Gastroesophageal sphincter (tissue), 4 donors: ENCODE data around the gene APCDD1L. TPM values are rescaled to one million over a fixed set of nuclear protein-coding genes. Genes with fewer than 3 reads are reported as not detected.
A peak's percentile ranks its signal among the peaks of the same experiment; 100 is the strongest.

Experiments used
- ATAC-seq: fragments of 150-250 bp; one replicate; pipeline ENCODE4 v1.9.1; 2016; ENCODE audit warnings: mild to moderate bottlenecking, moderate library complexity
- H3K27ac ChIP-seq, 4 donors: fragments of 200-600 bp; sonication (generic) in 3 of 4; 1 replicate in 3 of 4; 2 replicates in 1 of 4; pipeline ENCODE4 v1.5.1; 2016 to 2019
- H3K27me3 ChIP-seq: fragments of 200-600 bp; sonication (generic); one replicate; pipeline ENCODE4 v1.5.1; 2019
- H3K36me3 ChIP-seq, 2 donors: fragments of 200-600 bp; sonication (generic); one replicate each; pipeline ENCODE4 v1.5.1; 2019; ENCODE audit warnings: control low read depth in 1 of 2
- H3K4me1 ChIP-seq, 3 donors: fragments of 200-600 bp; sonication (generic); 1 replicate in 2 of 3; 2 replicates in 1 of 3; pipeline ENCODE4 v1.5.1; 2016 to 2019; ENCODE audit warnings: control low read depth in 2 of 3
- H3K4me3 ChIP-seq, 2 donors: fragments of 200-600 bp; sonication (generic); one replicate each; pipeline ENCODE4 v1.5.1; 2019; ENCODE audit warnings: mild to moderate bottlenecking in 1 of 2, moderate library complexity in 1 of 2
- H3K9me3 ChIP-seq, 3 donors: fragments of 200-600 bp; sonication (generic); one replicate each; pipeline ENCODE4 v1.5.1; 2017 to 2019; ENCODE audit warnings: control low read depth in 2 of 3
- EP300 ChIP-seq: sonication (generic); formaldehyde crosslinking; IDR thresholded peaks from one replicate; pipeline ENCODE4 v1.6.1; 2017; ENCODE audit warnings: antibody characterized with exemption, mild to moderate bottlenecking
- POLR2A ChIP-seq, 2 donors: fragments of 450-650 bp; IDR thresholded peaks; one replicate each; pipeline ENCODE4 v1.6.1; 2017; ENCODE audit warnings: antibody characterized with exemption in 2 of 2, mild to moderate bottlenecking in 2 of 2, moderate library complexity in 1 of 2
- POLR2AphosphoS5 ChIP-seq: sonication (generic); formaldehyde crosslinking; IDR thresholded peaks from one replicate; pipeline ENCODE4 v1.6.1; 2017; ENCODE audit warnings: antibody characterized with exemption
- WGBS, 2 donors: methylation state at CpG; one replicate each; pipeline ENCODE4 v1.1.5; 2018; ENCODE audit warnings: low coverage in 1 of 2; 5-methylcytosine and 5-hydroxymethylcytosine counted together
- total RNA-seq, 4 donors: library from RNA; depleted of rRNA; stranded (reverse); fragments of >200 nt; gene quantifications; one replicate each; pipeline ENCODE4 v1.1.0, GENCODE V29; 2016
- TF ChIP-seq, protein P1 (sequence below), 4 experiments: fragments of 200-600 bp in 2 of 4; fragments of 450-650 bp in 2 of 4; sonication (generic) in 1 of 4; IDR thresholded peaks; one replicate each; pipeline ENCODE4 v1.5.1; 2017 to 2019; ENCODE audit warnings: antibody characterized with exemption in 4 of 4, mild to moderate bottlenecking in 2 of 4, moderate library complexity in 2 of 4

APCDD1L gene
- total RNA-seq, 4 donors from 2014 or later, result 0.40 to 1.1 (median 0.88) TPM

DNA sequence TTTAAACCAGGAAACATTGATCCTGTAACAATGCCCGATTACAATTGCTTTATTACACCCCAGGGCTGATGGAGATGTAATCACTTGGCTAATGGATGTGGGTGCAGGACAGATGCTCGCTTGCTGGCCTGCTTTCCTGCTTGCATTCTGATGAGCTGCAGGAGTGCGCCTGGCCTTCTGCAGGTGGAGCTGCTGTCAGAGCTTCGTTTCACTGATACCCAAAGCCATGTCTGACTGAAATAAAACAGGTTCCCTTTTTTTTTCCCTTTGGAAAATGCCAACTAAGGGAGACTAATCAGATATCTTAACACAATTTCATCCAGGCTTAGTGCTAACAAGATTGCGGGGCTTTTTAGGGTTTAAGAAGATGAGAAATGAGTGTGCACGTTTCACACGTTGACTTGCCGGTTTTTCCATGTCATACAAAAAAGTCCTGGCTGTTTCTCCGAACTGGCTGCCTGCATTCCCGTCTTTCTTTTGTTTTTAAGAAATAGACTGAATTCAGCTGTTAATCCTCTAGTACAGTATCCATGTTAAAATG lies 65.4 kb downstream of the APCDD1L start:
- no peak for ATAC-seq
- H3K36me3 ChIP-seq, result peaks cover 0 to 47% of the 10 kb centered on the region in 2 donors
- no peak overlapping the region for H3K27ac ChIP-seq
- no peak for TF ChIP-seq POLR2A (IDR thresholded peaks at IDR 0.05)
- TF ChIP-seq POLR2AphosphoS5, result no peak
- TF ChIP-seq, protein P1, sequence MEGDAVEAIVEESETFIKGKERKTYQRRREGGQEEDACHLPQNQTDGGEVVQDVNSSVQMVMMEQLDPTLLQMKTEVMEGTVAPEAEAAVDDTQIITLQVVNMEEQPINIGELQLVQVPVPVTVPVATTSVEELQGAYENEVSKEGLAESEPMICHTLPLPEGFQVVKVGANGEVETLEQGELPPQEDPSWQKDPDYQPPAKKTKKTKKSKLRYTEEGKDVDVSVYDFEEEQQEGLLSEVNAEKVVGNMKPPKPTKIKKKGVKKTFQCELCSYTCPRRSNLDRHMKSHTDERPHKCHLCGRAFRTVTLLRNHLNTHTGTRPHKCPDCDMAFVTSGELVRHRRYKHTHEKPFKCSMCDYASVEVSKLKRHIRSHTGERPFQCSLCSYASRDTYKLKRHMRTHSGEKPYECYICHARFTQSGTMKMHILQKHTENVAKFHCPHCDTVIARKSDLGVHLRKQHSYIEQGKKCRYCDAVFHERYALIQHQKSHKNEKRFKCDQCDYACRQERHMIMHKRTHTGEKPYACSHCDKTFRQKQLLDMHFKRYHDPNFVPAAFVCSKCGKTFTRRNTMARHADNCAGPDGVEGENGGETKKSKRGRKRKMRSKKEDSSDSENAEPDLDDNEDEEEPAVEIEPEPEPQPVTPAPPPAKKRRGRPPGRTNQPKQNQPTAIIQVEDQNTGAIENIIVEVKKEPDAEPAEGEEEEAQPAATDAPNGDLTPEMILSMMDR (IDR thresholded peaks at IDR 0.05), result no peak
- H3K4me1 ChIP-seq, result peaks cover 0 to 10% (median 3%) of the 10 kb centered on the region in 3 donors
- WGBS, 2 donors, result 31 to 33% methylated on average over 4 to 10 of the region's 10 CpGs
- H3K27me3 ChIP-seq, result no peaks in the 10 kb centered on the region
- H3K9me3 ChIP-seq, result peaks cover 0 to 7% (median 0%) of the 10 kb centered on the region in 3 donors
- no peak overlapping the region for H3K4me3 ChIP-seq

DNA sequence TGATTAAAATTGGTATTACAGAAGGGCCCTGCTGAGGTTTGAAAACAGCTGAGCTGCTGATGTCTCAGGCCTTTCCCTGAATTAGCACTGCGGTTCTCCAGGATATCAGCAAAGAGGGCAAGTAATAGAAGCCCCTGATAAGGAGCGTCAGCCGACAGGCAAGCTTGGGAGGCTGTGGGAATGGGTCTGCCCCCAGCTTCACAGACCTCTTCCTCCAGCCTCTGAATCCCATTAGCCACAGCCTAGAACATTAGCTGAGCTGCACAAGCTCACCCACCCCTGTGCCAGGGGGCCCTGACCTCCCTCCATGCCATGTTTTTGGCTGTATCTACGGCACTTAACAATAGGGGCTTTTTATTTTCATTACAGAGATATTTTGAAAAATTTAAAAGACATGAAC lies 66.2 kb downstream of the APCDD1L start:
- H3K4me1 ChIP-seq, result peaks cover 0 to 10% (median 3%) of the 10 kb centered on the region in 3 donors
- H3K4me3 ChIP-seq, result no peak overlapping the region
- H3K27me3 ChIP-seq, result no peaks in the 10 kb centered on the region
- WGBS, 2 donors, result 84 to 91% methylated on average over 1 to 4 of the region's 4 CpGs
- TF ChIP-seq, protein P1 (IDR thresholded peaks at IDR 0.05), result no peak
- TF ChIP-seq EP300, result no peak
- no peak overlapping the region for H3K27ac ChIP-seq
- peaks cover 0 to under 1% (median 0%) of the 10 kb centered on the region in 3 donors for H3K9me3 ChIP-seq
- peaks cover 0 to 54% of the 10 kb centered on the region in 2 donors for H3K36me3 ChIP-seq
- no peak for ATAC-seq

DNA sequence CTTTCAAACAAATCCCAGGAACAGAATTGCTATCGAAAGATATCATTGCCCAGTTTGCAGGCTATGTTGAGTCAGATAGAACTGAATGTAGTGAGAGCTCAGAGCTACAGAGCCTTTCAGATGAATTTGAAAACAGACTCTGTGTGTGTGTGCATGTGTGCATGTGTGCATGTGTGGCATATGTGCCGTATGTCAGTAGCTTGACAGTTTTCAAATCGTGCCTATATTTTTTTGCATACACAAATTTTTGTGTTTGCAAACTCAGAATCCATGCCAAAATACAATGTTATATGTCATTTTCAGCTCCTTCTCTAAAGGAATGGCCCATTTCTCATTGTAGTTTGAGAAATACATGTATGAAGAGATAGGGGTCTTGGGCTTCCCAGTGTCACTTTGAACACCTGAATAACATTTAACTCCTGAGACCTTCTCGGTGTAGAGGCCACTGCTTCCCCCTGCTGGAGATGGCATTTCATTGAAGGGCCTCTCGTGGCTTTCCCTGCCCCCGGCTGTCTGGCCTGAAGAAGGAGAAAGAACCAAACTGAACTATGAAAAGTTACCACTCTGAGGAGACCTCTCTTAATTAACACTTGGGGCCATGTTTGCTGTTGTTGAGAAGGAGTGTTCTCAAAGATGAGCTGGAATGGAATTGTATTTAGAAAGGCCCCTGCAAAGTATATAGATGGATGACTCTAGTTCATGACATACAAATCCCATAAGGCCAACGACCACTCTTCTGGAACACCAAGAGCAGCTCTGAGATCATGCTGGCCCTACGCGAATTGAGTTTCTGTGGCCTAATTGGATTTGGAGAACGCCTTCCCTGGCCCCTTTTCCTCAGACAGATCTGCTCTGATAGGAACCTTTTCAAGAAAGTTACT lies 67.4 kb downstream of the APCDD1L start:
- Histone ChIP-seq H3K9me3 (no peaks in the 10 kb centered on the region), H3K36me3 (peaks cover 0 to 61% of the 10 kb centered on the region in 2 donors), H3K27me3 (no peaks in the 10 kb centered on the region), H3K4me1 (peaks cover 0 to 10% (median 3%) of the 10 kb centered on the region in 3 donors), H3K4me3 (no peak overlapping the region), H3K27ac (no peak overlapping the region)
- WGBS, 2 donors, result 62 to 80% methylated on average over 5 to 10 of the region's 10 CpGs
- no peak for TF ChIP-seq POLR2A (IDR thresholded peaks at IDR 0.05)
- TF ChIP-seq, protein P1 (IDR thresholded peaks at IDR 0.05), result peak; percentile 43 to 66 (median 58)
- no peak for TF ChIP-seq EP300
- peak; percentile 41 for ATAC-seq

DNA sequence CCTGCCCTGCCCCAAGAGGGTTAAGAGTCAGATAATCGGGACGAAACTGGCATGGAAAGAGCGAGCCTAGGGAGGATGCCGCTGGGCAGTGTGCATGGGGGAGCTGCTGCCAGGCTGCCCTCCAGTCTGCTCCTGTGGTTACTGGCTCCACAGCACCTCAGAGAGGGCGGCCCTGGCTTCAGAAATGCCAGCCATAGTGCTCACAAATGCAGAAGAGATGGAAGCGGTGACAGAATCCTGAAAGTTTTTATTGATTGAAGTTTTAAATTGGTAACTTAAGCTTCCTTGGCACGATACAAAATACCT lies 68.3 kb downstream of the APCDD1L start:
- no peaks in the 10 kb centered on the region for H3K27me3 ChIP-seq
- H3K9me3 ChIP-seq, result no peaks in the 10 kb centered on the region
- ATAC-seq, result no peak
- H3K36me3 ChIP-seq, result peaks cover 0 to 65% of the 10 kb centered on the region in 2 donors
- H3K4me3 ChIP-seq, result no peak overlapping the region
- TF ChIP-seq POLR2A (IDR thresholded peaks at IDR 0.05) (no peak), POLR2AphosphoS5 (no peak), EP300 (no peak)
- H3K27ac ChIP-seq, result no peak overlapping the region
- peaks cover 0 to 10% (median 3%) of the 10 kb centered on the region in 3 donors for H3K4me1 ChIP-seq
- WGBS, 2 donors, result 75 to 85% methylated on average over 5 to 7 of the region's 7 CpGs

DNA sequence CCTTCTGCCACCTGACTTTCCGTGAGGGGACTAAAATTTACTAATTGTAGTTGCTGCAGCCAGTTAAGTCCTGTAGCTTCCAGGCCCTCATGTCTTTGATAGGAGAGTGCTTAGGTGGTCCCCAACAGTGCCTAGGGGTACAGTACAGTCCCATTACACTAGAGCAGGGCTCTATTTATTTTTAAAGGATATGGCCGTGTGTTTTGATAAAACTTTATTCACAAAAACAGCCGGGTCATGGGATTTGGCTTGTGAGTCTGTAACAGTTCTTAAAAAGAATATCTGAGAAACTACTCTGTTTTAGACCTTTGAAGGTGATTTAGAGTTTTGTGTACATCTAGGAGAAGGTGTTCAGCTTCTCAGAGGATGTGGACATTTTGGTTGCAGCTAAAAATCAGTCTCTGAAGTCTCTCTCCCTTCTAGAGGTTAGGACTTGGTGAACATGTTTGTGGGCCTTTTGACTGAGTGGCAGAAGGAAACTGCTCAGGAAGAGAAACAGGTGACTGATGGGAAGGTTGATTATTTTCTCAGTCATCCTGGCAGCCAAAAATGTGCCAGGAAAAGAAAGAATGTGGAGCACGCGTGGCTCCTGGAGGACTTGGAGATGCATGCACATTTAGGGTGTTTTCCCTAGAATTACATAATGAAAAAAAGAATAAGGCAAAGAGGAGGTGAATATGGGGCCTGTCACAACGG lies 68.8 kb downstream of the APCDD1L start:
- H3K27me3 ChIP-seq, result no peaks in the 10 kb centered on the region
- H3K36me3 ChIP-seq, result peaks cover 0 to 66% of the 10 kb centered on the region in 2 donors
- no peaks in the 10 kb centered on the region for H3K9me3 ChIP-seq
- H3K27ac ChIP-seq, result no peak overlapping the region
- TF ChIP-seq POLR2A (IDR thresholded peaks at IDR 0.05) (no peak), EP300 (no peak), POLR2AphosphoS5 (no peak)
- TF ChIP-seq, protein P1 (IDR thresholded peaks at IDR 0.05), result no peak
- no peak overlapping the region for H3K4me3 ChIP-seq
- no peak for ATAC-seq
- WGBS, 2 donors, result 50 to 85% methylated on average over 2 to 6 of the region's 6 CpGs
- peaks cover 0 to 10% (median 3%) of the 10 kb centered on the region in 3 donors for H3K4me1 ChIP-seq
